Measurements from ENCODE around the gene FGA.

The FGA gene

DNA sequence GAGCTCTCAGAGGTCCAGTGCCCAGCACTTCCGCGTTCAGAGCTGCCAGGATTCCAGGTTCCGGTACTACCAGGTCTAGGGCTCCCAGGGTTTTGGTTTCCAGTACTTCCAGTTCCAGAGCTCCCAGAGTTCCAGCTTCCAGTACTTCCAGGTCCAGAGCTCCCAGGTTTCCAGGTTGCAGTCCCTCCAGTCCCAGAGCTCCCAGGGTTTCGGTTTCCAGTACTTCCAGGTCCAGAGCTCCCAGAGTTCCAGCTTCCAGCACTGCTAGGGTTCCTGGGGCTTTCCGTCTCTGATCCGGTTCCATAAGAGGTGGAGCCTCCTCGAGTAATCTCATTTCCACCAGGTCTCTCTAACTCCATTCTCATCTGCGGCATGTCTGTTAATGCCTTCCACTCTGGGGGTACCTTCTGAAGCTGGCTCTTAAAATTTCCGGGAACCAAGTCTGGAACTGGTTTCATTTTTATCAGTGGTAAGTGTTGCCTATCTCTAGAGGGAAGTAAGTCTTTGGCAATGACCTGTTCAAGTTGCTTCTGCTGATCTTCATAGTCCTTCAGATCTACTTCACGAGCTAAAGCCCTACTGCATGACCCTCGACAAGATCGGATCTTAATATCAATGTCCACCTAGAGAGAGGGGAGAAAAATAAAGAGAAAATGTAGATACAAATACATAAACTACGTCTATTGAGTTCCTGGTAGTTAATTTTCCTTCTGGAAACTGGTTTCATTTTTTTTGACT, 4.1 kb downstream of the FGA start:
- Mint-ChIP-seq H3K36me3 (ENCODE audit: low read depth) (no peaks in the 10 kb centered on the region), H3K4me1 (no peaks in the 10 kb centered on the region), H3K27me3 (ENCODE audit: low read depth) (no peaks in the 10 kb centered on the region), H3K27ac (no peak overlapping the region), H3K4me3 (no peak overlapping the region), H3K9me3 (no peaks in the 10 kb centered on the region)
- TF ChIP-seq, protein P1, sequence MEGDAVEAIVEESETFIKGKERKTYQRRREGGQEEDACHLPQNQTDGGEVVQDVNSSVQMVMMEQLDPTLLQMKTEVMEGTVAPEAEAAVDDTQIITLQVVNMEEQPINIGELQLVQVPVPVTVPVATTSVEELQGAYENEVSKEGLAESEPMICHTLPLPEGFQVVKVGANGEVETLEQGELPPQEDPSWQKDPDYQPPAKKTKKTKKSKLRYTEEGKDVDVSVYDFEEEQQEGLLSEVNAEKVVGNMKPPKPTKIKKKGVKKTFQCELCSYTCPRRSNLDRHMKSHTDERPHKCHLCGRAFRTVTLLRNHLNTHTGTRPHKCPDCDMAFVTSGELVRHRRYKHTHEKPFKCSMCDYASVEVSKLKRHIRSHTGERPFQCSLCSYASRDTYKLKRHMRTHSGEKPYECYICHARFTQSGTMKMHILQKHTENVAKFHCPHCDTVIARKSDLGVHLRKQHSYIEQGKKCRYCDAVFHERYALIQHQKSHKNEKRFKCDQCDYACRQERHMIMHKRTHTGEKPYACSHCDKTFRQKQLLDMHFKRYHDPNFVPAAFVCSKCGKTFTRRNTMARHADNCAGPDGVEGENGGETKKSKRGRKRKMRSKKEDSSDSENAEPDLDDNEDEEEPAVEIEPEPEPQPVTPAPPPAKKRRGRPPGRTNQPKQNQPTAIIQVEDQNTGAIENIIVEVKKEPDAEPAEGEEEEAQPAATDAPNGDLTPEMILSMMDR (IDR thresholded peaks at IDR 0.05; ENCODE audit: unreplicated experiment in 3 of 3) = no peak

DNA sequence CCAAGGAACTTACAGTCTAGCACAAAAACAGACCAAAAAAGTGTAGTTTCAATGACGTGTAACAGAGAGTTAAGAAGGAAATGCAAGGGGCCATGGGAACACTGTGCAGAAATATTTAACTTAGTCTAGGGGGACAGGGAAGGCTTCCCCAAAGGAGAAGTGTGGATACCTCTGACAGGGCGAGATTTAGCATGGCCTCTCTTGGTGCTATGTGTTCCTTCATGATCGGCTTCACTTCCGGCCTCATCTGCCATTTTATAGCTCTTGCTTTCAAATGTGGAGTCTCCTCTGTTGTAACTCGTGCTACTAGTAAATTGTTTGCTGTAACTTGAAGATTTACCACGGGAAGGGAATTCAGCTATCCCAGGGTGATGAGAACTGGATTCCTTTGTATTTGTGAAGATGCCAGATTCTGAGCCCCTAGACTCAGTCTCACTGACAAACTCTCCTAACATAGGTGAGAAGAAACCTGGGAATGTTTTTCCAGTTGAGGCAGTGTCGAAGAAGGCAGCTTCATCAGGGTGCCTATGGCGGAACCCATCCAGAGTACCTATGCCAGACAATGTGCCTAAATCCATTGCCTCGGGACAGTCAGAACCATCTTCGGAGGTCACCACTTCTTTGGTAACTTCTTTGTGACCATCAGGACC, 5.0 kb downstream of the FGA start:
- Mint-ChIP-seq H3K36me3 (ENCODE audit: low read depth) (no peaks in the 10 kb centered on the region), H3K4me1 (no peaks in the 10 kb centered on the region), H3K27me3 (ENCODE audit: low read depth) (no peaks in the 10 kb centered on the region), H3K9me3 (no peaks in the 10 kb centered on the region), H3K4me3 (no peak overlapping the region), H3K27ac (no peak overlapping the region)
- TF ChIP-seq, protein P1 (IDR thresholded peaks at IDR 0.05; ENCODE audit: unreplicated experiment in 3 of 3) = no peak

DNA sequence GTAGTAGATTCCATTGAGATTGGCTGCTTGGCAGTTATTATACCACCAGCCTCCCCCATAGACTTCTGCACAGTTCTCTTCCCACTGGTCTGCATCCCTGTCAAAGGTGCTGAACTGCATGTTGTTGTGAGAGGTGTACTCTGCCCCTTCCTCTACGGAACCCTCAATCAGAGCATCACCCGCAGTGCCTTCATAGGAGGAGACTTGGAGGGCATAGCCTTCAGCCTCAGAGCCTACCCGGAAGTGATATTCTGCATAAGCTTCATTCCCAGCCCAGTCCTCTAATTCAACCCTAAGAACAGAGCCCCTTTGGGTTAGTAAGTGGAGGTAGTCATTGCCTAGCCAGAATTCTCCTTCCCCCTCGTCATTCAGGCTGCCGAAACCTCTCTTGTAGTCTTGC, 6.3 kb downstream of the FGA start:
- no peak overlapping the region for H3K4me3 Mint-ChIP-seq
- no peaks in the 10 kb centered on the region for H3K9me3 Mint-ChIP-seq
- no peaks in the 10 kb centered on the region for H3K36me3 Mint-ChIP-seq (ENCODE audit: low read depth)
- H3K4me1 Mint-ChIP-seq = no peaks in the 10 kb centered on the region
- H3K27me3 Mint-ChIP-seq (ENCODE audit: low read depth) = no peaks in the 10 kb centered on the region
- no peak overlapping the region for H3K27ac Mint-ChIP-seq
- TF ChIP-seq, protein P1 (IDR thresholded peaks at IDR 0.05; ENCODE audit: unreplicated experiment in 3 of 3) = no peak

DNA sequence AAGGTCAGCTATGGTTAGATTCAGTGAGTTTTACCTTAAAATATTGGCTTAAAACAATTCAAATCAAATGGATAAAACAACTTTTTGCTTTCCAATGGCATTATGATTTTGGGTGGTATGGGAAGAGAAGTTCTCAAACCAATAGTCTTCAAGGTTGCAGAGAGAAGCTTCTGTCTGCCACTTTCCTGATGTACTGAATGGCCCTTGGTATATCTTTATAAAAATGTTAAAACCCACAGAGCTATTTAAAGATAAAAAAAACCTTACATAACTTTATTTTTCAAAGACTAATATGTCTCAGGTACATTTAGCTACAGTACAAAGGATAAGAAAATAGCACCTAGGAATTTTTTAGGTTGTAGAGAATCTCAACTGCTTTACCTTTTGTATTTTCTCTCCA, 6.9 kb downstream of the FGA start:
- TF ChIP-seq, protein P1 (IDR thresholded peaks at IDR 0.05; ENCODE audit: unreplicated experiment in 3 of 3) = no peak
- no peaks in the 10 kb centered on the region for H3K27me3 Mint-ChIP-seq (ENCODE audit: low read depth)
- no peak overlapping the region for H3K27ac Mint-ChIP-seq
- no peaks in the 10 kb centered on the region for H3K9me3 Mint-ChIP-seq
- no peak overlapping the region for H3K4me3 Mint-ChIP-seq
- H3K36me3 Mint-ChIP-seq (ENCODE audit: low read depth) = no peaks in the 10 kb centered on the region
- H3K4me1 Mint-ChIP-seq = no peaks in the 10 kb centered on the region

DNA sequence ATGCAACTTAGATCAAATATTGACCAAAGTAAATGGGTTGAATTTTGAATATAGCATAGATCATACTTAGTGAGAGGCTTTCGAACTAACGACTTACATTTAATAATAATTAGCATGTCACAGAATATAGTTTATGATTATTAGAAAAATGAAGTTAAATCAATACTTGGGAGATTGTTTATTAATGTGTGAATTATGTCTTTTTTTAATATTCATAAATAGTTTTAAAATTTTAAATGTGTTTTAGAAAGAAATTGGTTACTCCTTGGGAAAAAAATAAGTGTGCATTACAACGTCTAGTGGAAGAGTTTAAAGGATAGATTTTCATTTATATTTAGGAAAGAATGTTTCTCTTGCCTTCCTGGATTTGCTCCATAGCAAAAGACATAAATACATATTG, 7.3 kb downstream of the FGA start:
- Mint-ChIP-seq H3K27me3 (ENCODE audit: low read depth) (no peaks in the 10 kb centered on the region), H3K9me3 (no peaks in the 10 kb centered on the region), H3K4me3 (no peak overlapping the region), H3K4me1 (no peaks in the 10 kb centered on the region), H3K36me3 (ENCODE audit: low read depth) (no peaks in the 10 kb centered on the region), H3K27ac (no peak overlapping the region)
- TF ChIP-seq, protein P1 (IDR thresholded peaks at IDR 0.05; ENCODE audit: unreplicated experiment in 3 of 3) = no peak

DNA sequence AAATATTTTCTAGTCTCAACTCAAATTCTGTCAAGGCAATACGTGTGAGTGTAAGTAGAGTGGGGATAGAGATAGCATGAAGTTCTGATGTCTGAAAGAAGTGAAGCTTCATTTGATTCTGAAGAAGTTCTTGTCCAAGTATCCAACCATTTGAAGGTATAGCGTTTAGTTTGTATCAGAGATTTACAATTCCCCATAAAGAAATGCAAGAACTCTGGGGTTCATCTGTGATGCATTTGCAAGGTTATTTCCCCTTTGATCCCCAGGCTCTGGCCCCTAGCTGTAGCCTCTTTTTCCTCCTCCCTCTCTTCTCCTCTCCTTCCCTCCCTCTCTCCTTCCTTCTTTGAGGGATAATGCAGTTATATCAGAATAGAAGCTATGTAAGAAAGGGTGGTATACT, 7.8 kb downstream of the FGA start:
- H3K4me3 Mint-ChIP-seq = no peak overlapping the region

More for the DNA sequence above, 7.8 kb downstream of the FGA start:
- Mint-ChIP-seq H3K27ac (no peak overlapping the region), H3K4me1 (no peaks in the 10 kb centered on the region), H3K27me3 (ENCODE audit: low read depth) (no peaks in the 10 kb centered on the region), H3K36me3 (ENCODE audit: low read depth) (no peaks in the 10 kb centered on the region), H3K9me3 (no peaks in the 10 kb centered on the region)
- TF ChIP-seq, protein P1 (IDR thresholded peaks at IDR 0.05; ENCODE audit: unreplicated experiment in 3 of 3) = no peak

Data from nephron (organoid).